ENCODE measurements around the gene CIZ1. TPM values are rescaled to one million over a fixed set of nuclear protein-coding genes. Genes with fewer than 3 reads are reported as not detected.

CIZ1 gene
- total RNA-seq, 1 experiment from 2014 or later = 104 TPM

GRCh38 chr9:128139621-128140020, 51.8 kb downstream of the CIZ1 start:
- Histone ChIP-seq H2AFZ (ENCODE audit: low read length) (no peak overlapping the region), H3K9me3 (ENCODE audit: control insufficient read depth, low read depth, low read length) (no peaks in the 10 kb centered on the region), H2BK120ac (ENCODE audit: low read depth, low read length, poor library complexity, severe bottlenecking) (no peak overlapping the region), H3K4ac (ENCODE audit: low read depth, low read length) (no peak overlapping the region), H4K20me1 (ENCODE audit: control insufficient read depth, insufficient read depth, insufficient read length) (no peaks in the 10 kb centered on the region), H2AK5ac (ENCODE audit: insufficient read length, low read length) (no peak overlapping the region), H2BK12ac (ENCODE audit: insufficient read length, low read depth, low read length) (no peak overlapping the region), H3T11ph (ENCODE audit: low read length) (no peak overlapping the region), H4K8ac (replicated peaks; ENCODE audit: insufficient read length, low read depth, low read length) (no peak overlapping the region), H3K79me1 (ENCODE audit: insufficient read depth, low read depth, low read length, poor library complexity, severe bottlenecking) (no peaks in the 10 kb centered on the region), H3K14ac (ENCODE audit: insufficient read depth, low read length) (no peak overlapping the region), H3K18ac (ENCODE audit: insufficient read length, low read depth, low read length) (no peak overlapping the region), H3K4me2 (ENCODE audit: insufficient read depth, insufficient read length, low read length) (no peak overlapping the region), H3K56ac (ENCODE audit: insufficient read length, low read depth, low read length) (no peak overlapping the region), H2BK20ac (ENCODE audit: low read depth, low read length, poor library complexity, severe bottlenecking) (no peak overlapping the region), H3K9ac (ENCODE audit: extremely low read depth, insufficient read length, low read length) (no peak overlapping the region), H3K27me3 (ENCODE audit: insufficient read depth, low read length) (no peaks in the 10 kb centered on the region), H4K91ac (ENCODE audit: insufficient read length, low read depth, low read length) (no peak overlapping the region), H4K5ac (ENCODE audit: insufficient read length, low read depth, low read length) (no peak overlapping the region), H3K79me2 (ENCODE audit: insufficient read depth, low read length) (no peaks in the 10 kb centered on the region), H3K27ac (ENCODE audit: insufficient read length, low read depth, low read length) (no peak overlapping the region), H3K4me1 (ENCODE audit: insufficient read depth, low read length) (no peaks in the 10 kb centered on the region), H3K23ac (ENCODE audit: insufficient read length, low read depth, low read length) (no peak overlapping the region), H3K23me2 (ENCODE audit: insufficient read length, low read depth, low read length, poor library complexity, severe bottlenecking) (no peaks in the 10 kb centered on the region), H2BK15ac (ENCODE audit: low read depth, low read length) (no peak overlapping the region), H2BK5ac (ENCODE audit: insufficient read length, low read length) (no peak overlapping the region)
- no peak overlapping the region for H3K4me3 Mint-ChIP-seq
- no peaks in the 10 kb centered on the region for H3K9me3 Mint-ChIP-seq
- no peaks in the 10 kb centered on the region for H3K36me3 Mint-ChIP-seq (ENCODE audit: insufficient read depth in 1 of 3, low read depth in 3 of 3)
- peaks cover 19% of the 10 kb centered on the region for H3K27me3 Mint-ChIP-seq (ENCODE audit: low read depth)
- H3K4me1 Mint-ChIP-seq = peaks cover 8 to 11% of the 10 kb centered on the region in 2 experiments
- DNase-seq = no peak
- no peak overlapping the region for H3K27ac Mint-ChIP-seq
- WGBS (ENCODE audit: extremely low coverage, insufficient read length, low lambda C conversion rate) = no CpG with 5 or more reads among the region's 16 CpGs
- TF ChIP-seq CTCF (conservative IDR thresholded peaks at IDR 0.05) = no peak

Measured in H9 (cell line).